Measurements from ENCODE around the gene RALGPS2.

DNA sequence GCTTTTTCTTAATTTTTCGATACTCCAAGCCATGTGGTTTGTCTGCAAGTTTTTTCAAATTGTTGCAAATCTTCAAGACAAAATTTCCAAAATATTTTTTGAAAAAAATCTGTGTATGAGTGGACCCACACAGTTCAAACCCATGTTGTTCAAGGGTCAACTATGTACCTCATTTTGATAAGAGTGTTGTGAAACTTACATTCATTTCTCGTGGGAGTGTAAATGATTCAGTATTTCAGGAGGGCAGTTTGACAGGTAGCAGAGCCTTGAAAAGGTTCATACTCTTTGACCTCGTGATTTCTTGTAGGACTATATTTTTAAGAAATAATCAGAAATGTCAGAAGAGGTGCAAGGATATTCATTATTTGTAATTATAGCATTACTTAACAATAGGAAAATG, 77.8 kb downstream of the RALGPS2 start:
- TF ChIP-seq ZBTB7A (CRISPR knock-in tag; IDR thresholded peaks at IDR 0.05) (no peak), ISL2 (CRISPR knock-in tag; IDR thresholded peaks at IDR 0.05) (no peak), ZNF138 (CRISPR knock-in tag; IDR thresholded peaks at IDR 0.05; ENCODE audit: low read depth) (no peak), ZNF790 (CRISPR knock-in tag; IDR thresholded peaks at IDR 0.05; ENCODE audit: borderline replicate concordance) (no peak), NFYB (CRISPR knock-in tag; IDR thresholded peaks at IDR 0.05) (no peak), TCF7 (IDR thresholded peaks at IDR 0.05; ENCODE audit: low read depth) (no peak)
- TF ChIP-seq, protein P1, sequence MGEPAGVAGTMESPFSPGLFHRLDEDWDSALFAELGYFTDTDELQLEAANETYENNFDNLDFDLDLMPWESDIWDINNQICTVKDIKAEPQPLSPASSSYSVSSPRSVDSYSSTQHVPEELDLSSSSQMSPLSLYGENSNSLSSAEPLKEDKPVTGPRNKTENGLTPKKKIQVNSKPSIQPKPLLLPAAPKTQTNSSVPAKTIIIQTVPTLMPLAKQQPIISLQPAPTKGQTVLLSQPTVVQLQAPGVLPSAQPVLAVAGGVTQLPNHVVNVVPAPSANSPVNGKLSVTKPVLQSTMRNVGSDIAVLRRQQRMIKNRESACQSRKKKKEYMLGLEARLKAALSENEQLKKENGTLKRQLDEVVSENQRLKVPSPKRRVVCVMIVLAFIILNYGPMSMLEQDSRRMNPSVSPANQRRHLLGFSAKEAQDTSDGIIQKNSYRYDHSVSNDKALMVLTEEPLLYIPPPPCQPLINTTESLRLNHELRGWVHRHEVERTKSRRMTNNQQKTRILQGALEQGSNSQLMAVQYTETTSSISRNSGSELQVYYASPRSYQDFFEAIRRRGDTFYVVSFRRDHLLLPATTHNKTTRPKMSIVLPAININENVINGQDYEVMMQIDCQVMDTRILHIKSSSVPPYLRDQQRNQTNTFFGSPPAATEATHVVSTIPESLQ (CRISPR knock-in tag; conservative IDR thresholded peaks at IDR 0.05) = no peak

All from HepG2 (cell line).